H1 (cell line): Measurements from ENCODE around the gene DGKA. TPM values are rescaled to one million over a fixed set of nuclear protein-coding genes. Genes with fewer than 3 reads are reported as not detected.
"Not testable (repeated sequence)": the region's sequence is repeated elsewhere in the genome, so short reads cannot be mapped to it uniquely, and the experiment has no call there.

Experiments
- CTCF ChIA-PET: fragments of 300-600 bp; sonication (Branson Sonifier 250); formaldehyde crosslinking; loops from one replicate; lab custom pipeline; 2021; ENCODE audit not compliant: partially characterized antibody; lab: Charles Lee
- POLR2A ChIA-PET: fragments of 300-600 bp; sonication (Branson Sonifier 250); formaldehyde crosslinking; loops from one replicate; lab custom pipeline; 2021; ENCODE audit warnings: inconsistent platforms; ENCODE audit not compliant: partially characterized antibody; lab: Charles Lee
- DNase-seq, 2 experiments: peaks; one replicate each; pipeline versions ENCODE4 v3.0.0 to v3.0.0-alpha.2; 2010 to 2022; ENCODE audit warnings: low spot score in 2 of 2, low read depth in 1 of 2, mixed read lengths in 1 of 2
- FAIRE-seq: peaks from 2 replicates; lab custom pipeline; 2011; peaks lifted over from hg19 to GRCh38; lab: Jason Lieb, UNC
- H2AFZ ChIP-seq: 2 replicates; pipeline ENCODE4 v1.8.1; 2012; ENCODE audit warnings: low read length, inconsistent platforms
- H2AK5ac ChIP-seq: 2 replicates; pipeline ENCODE4 v1.6.1; 2013; ENCODE audit warnings: low read depth, low read length
- H2BK120ac ChIP-seq: replicated peaks from 2 replicates; pipeline ENCODE3; 2013; ENCODE audit warnings: low read depth, low read length, inconsistent platforms
- H2BK12ac ChIP-seq: 2 replicates; pipeline ENCODE4 v1.6.1; 2013; ENCODE audit warnings: low read depth, low read length
- H2BK15ac ChIP-seq: 2 replicates; pipeline ENCODE4 v1.6.1; 2013; ENCODE audit warnings: low read length
- H2BK20ac ChIP-seq: 2 replicates; pipeline ENCODE4 v1.6.1; 2013; ENCODE audit warnings: low read length
- H2BK5ac ChIP-seq: 2 replicates; pipeline ENCODE4 v1.6.1; 2013; ENCODE audit warnings: low read depth, low read length
- H3K14ac ChIP-seq: 2 replicates; pipeline ENCODE4 v1.6.1; 2013; ENCODE audit warnings: inconsistent platforms; ENCODE audit not compliant: insufficient read length
- H3K18ac ChIP-seq: 2 replicates; pipeline ENCODE4 v1.6.1; 2013; ENCODE audit warnings: low read length; ENCODE audit errors: extremely low read depth
- H3K23ac ChIP-seq: 2 replicates; pipeline ENCODE4 v1.6.1; 2013; ENCODE audit warnings: inconsistent platforms; ENCODE audit not compliant: insufficient read length
- H3K23me2 ChIP-seq: 2 replicates; pipeline ENCODE4 v1.6.1; 2013; ENCODE audit warnings: low read depth, low read length
- H3K27ac ChIP-seq: 2 replicates; pipeline ENCODE4 v1.6.1; 2011; ENCODE audit warnings: low read depth, low read length, inconsistent platforms
- H3K27me3 ChIP-seq, 4 experiments: replicated peaks in 1 of 4; 1 replicate in 1 of 4; 2 replicates in 3 of 4; pipeline versions ENCODE4 v1.6.1 to v1.8.1; 2011 to 2013; ENCODE audit warnings: low read length in 3 of 4, mild to moderate bottlenecking in 3 of 4, inconsistent platforms in 2 of 4, mixed read lengths in 2 of 4, moderate library complexity in 1 of 4; ENCODE audit not compliant: control insufficient read depth in 3 of 4, insufficient read depth in 3 of 4; ENCODE audit errors: extremely low read depth in 1 of 4
- H3K36me3 ChIP-seq, 4 experiments: 2 replicates each; pipeline versions ENCODE4 v1.6.1 to v1.8.1; 2011 to 2013; ENCODE audit warnings: mild to moderate bottlenecking in 4 of 4, low read length in 3 of 4, moderate library complexity in 2 of 4, control low read depth in 1 of 4, inconsistent platforms in 1 of 4; ENCODE audit not compliant: insufficient read depth in 4 of 4, control insufficient read depth in 2 of 4
- H3K4ac ChIP-seq: replicated peaks from 2 replicates; pipeline ENCODE3; 2013; ENCODE audit warnings: low read length, low read depth, mixed read lengths, inconsistent platforms; ENCODE audit not compliant: insufficient read length
- H3K4me1 ChIP-seq, 4 experiments: replicated peaks in 1 of 4; 1 replicate in 1 of 4; 2 replicates in 3 of 4; pipeline versions ENCODE4 v1.6.1 to v1.8.1; 2011 to 2013; ENCODE audit warnings: low read length in 3 of 4, inconsistent platforms in 2 of 4, mixed read lengths in 1 of 4; ENCODE audit not compliant: insufficient read depth in 4 of 4, control insufficient read depth in 3 of 4
- H3K4me2 ChIP-seq, 2 experiments: 2 replicates each; pipeline versions ENCODE4 v1.6.1 to v1.8.1; 2011 to 2013; ENCODE audit warnings: low read depth in 2 of 2, low read length in 2 of 2, control low read depth in 1 of 2, inconsistent platforms in 1 of 2, mild to moderate bottlenecking in 1 of 2; ENCODE audit not compliant: insufficient read depth in 1 of 2
- H3K4me3 ChIP-seq, 4 experiments: fragments of 200-600, 300-600 bp in 1 of 4; sonication (generic), shearing (Covaris generic), sonication (Bioruptor Twin) in 1 of 4; 2 replicates each; pipeline versions ENCODE4 v1.5.1 to v1.8.1; 2011 to 2016; ENCODE audit warnings: low read length in 4 of 4, low read depth in 3 of 4, control low read depth in 2 of 4, inconsistent platforms in 2 of 4, mild to moderate bottlenecking in 2 of 4, mixed read lengths in 1 of 4, moderate library complexity in 1 of 4; ENCODE audit not compliant: insufficient read depth in 2 of 4; ENCODE audit errors: extremely low read depth in 1 of 4
- H3K56ac ChIP-seq: replicated peaks from 2 replicates; pipeline ENCODE3; 2013; ENCODE audit warnings: low read depth, mild to moderate bottlenecking, mixed read lengths, low read length, inconsistent platforms; ENCODE audit not compliant: insufficient read length
- H3K79me1 ChIP-seq: 2 replicates; pipeline ENCODE4 v1.6.1; 2013; ENCODE audit warnings: low read depth, low read length, control low read depth
- H3K79me2 ChIP-seq, 2 experiments: 2 replicates each; pipeline versions ENCODE4 v1.6.1 to v1.8.1; 2012 to 2013; ENCODE audit warnings: low read length in 2 of 2, mild to moderate bottlenecking in 2 of 2, inconsistent platforms in 1 of 2; ENCODE audit not compliant: insufficient read depth in 2 of 2, control insufficient read depth in 1 of 2
- H3K9ac ChIP-seq, 4 experiments: replicated peaks in 1 of 4; 1 replicate in 1 of 4; 2 replicates in 3 of 4; pipeline versions ENCODE4 v1.6.1 to v1.8.1; 2011 to 2013; ENCODE audit warnings: low read depth in 3 of 4, low read length in 3 of 4, control low read depth in 2 of 4, mild to moderate bottlenecking in 2 of 4, moderate library complexity in 2 of 4, inconsistent platforms in 1 of 4; ENCODE audit errors: extremely low read depth in 1 of 4
- H3K9me3 ChIP-seq, 2 experiments: 2 replicates each; pipeline versions ENCODE4 v1.6.1 to v1.8.1; 2012 to 2013; ENCODE audit warnings: mild to moderate bottlenecking in 2 of 2, moderate library complexity in 2 of 2, control low read depth in 1 of 2, inconsistent platforms in 1 of 2, low read depth in 1 of 2, low read length in 1 of 2, mixed read lengths in 1 of 2; ENCODE audit not compliant: insufficient read depth in 2 of 2
- H4K20me1 ChIP-seq, 2 experiments: replicated peaks in 1 of 2; 2 replicates each; pipeline versions ENCODE3 to v1.8.1; 2011 to 2013; ENCODE audit warnings: inconsistent platforms in 2 of 2, low read length in 2 of 2, mild to moderate bottlenecking in 1 of 2; ENCODE audit not compliant: insufficient read depth in 2 of 2, control insufficient read depth in 1 of 2
- H4K5ac ChIP-seq: 2 replicates; pipeline ENCODE4 v1.6.1; 2013; ENCODE audit warnings: low read length, low read depth, mixed read lengths, inconsistent platforms; ENCODE audit not compliant: insufficient read length
- H4K8ac ChIP-seq: 2 replicates; pipeline ENCODE4 v1.8.0; 2013; ENCODE audit warnings: mild to moderate bottlenecking, moderate library complexity, low read length, inconsistent platforms; ENCODE audit not compliant: insufficient read depth; ENCODE audit errors: extremely low read depth
- H4K91ac ChIP-seq: replicated peaks from 2 replicates; pipeline ENCODE3; 2013; ENCODE audit warnings: low read length, mixed read lengths, inconsistent platforms; ENCODE audit not compliant: insufficient read length
- WGBS, 2 experiments: shearing (Covaris generic) in 1 of 2; methylation state at CpG; one replicate each; pipeline versions ENCODE4 v1.1.6 to v1.1.7; 2013 to 2015; ENCODE audit warnings: low lambda C conversion rate in 2 of 2, mixed read lengths in 2 of 2, inconsistent platforms in 1 of 2, low coverage in 1 of 2, missing lambda C conversion rate in 1 of 2; ENCODE audit not compliant: insufficient replicate concordance in 2 of 2, insufficient coverage in 1 of 2, insufficient read length in 1 of 2; ENCODE audit errors: extremely low coverage in 1 of 2, missing lambda C conversion rate in 1 of 2; 5-methylcytosine and 5-hydroxymethylcytosine counted together
- polyA plus RNA-seq, 7 experiments: library from polyadenylated mRNA; depleted of rRNA in 3 of 7; stranded (reverse) in 5 of 7; unstranded in 2 of 7; fragments of >200 nt in 5 of 7; fragments of 200-250 nt in 2 of 7; gene quantifications; 1 replicate in 5 of 7; 2 replicates in 1 of 7; 4 replicates in 1 of 7; pipeline versions ENCODE4 v1.2.1 to v1.2.3, GENCODE V29; 2011 to 2013; ENCODE audit warnings: missing spikeins in 2 of 7, mixed read lengths in 2 of 7
- total RNA-seq: library from RNA; stranded (reverse); fragmentation: NEBNext Ultra II Directional; extraction: Animal tissue kit (Norgen Biotek cat#: 25700); gene quantifications from 2 replicates; pipeline ENCODE4 v1.2.1, GENCODE V29; 2021

Gene DGKA
- total and polyA plus RNA-seq, 2 of the 8 experiments (the other 6 are each of a cell fraction or from before 2014, with no cell fraction given) = 15.9 to 18.0 TPM

DNA sequence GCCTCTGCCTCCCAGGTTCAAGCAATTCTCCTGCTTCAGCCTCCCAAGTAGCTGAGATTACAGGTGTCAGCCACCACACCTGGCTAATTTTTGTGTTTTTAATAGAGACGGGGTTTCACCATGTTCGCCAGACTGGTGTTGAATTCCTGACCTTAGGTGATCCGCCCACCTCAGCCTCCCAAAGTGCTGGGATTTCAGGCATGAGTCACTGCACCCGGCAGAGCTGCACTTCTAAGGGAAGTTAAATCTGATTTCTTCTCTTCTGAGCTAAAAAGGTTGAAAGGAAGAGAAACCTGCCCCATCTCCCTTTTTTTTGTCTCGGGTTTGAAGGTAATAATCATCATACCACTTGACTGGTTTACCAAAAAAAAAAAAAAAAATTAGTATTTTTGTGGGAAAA is 50.9 kb downstream of the DGKA start:
- POLR2A ChIA-PET = interaction anchor here (1.1 to 4.3 kb wide), 4 partner anchors 10 to 152 kb away, joined by 3 to 24 read pairs (median 4); partner anchors contain the start of genes PMEL and SUOX

More for the DNA sequence above, 50.9 kb downstream of the DGKA start:
- not testable (repeated sequence) for H4K8ac ChIP-seq, H4K20me1 ChIP-seq, H2BK5ac ChIP-seq, H3K4me2 ChIP-seq, H2BK20ac ChIP-seq, H2BK15ac ChIP-seq, DNase-seq, H3K18ac ChIP-seq, H3K4ac ChIP-seq, H2BK12ac ChIP-seq, H3K23me2 ChIP-seq, H4K91ac ChIP-seq, H3K9ac ChIP-seq, H3K4me1 ChIP-seq, H3K14ac ChIP-seq, H4K5ac ChIP-seq, H2AFZ ChIP-seq, H3K27ac ChIP-seq, H3K79me1 ChIP-seq, H3K9me3 ChIP-seq, H3K4me3 ChIP-seq, H3K23ac ChIP-seq, H2BK120ac ChIP-seq, H2AK5ac ChIP-seq, H3K27me3 ChIP-seq, FAIRE-seq, H3K56ac ChIP-seq
- CTCF ChIA-PET = interaction anchor here (0.6 to 3.5 kb wide), 8 partner anchors 9 to 1081 kb away, joined by 3 to 21 read pairs (median 3); no protein-coding TSS in a partner anchor
- H3K79me2 ChIP-seq = peaks cover 0 to 13% of the 10 kb centered on the region in 2 experiments; a peak in 2 of 4 replicates
- 90% methylated on average over 4 of the region's 5 CpGs; no CpG with 5 or more reads in 1 of the 2 experiments for WGBS, 2 experiments
- peaks cover 0 to 27% (median 1%) of the 10 kb centered on the region in 4 experiments; a peak in 5 of 8 replicates for H3K36me3 ChIP-seq
